GM21717 (cell line): ENCODE data around the gene NAGLU.

Source experiments
- ATAC-seq: cut with Tn5 transposase; IDR thresholded peaks from one replicate; pipeline ENCODE4 v1.9.1; 2021; ENCODE audit warnings: mild to moderate bottlenecking, moderate library complexity; ENCODE audit not compliant: unreplicated experiment

The NAGLU gene

DNA sequence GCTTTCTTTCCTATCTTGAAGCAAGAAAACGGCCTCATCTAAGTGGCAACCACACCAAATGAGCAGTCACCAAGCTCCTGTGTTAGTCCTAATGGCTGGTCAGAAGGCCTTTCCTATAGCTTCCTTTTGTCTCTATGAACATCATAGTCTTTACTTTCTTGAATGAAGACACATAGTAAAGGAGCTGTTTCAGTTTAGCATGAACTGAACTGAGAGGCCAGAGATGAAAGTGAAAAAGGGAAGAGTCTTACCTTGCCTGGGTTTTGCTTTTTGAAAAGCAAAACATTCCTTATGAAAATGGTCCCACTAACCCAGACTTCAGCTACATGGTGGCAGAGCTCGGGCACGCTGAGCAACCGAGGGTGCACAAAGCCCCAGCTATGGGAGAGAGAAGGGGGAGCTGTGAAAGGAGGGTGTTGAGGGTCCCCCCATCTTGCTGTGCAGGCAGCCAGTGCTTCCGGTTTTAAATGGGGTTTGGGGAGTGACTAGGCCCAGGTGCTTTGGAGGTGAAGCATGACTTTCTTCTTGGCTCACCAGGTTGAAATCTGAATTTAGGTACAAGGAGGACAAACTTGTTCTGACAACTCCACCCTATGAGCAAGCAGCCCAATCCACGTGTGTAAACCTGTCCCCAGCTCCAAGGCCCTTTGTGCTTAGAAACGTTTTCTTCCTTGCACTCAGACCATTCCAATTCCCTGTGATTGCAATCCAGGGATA is 50.6 kb downstream of the NAGLU start:
- ATAC-seq, result no peak

DNA sequence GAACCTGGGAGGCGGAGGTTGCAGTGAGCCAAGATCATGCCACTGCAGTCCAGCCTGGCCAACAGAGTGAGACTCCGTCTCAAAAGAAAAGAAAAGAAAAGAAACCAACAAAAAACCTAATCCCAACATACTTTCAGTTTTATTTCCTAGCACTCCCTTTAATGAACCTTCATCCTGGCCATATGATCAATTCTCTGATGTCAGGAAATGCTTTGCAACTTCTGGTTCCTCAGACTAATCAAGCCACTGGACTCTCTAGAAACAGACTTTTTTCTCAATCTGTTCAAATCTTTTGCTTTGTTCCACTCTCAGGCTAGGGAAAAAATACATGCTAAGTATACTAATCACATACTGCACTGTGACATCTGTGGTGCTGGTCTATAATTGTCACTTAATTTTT is 54.8 kb downstream of the NAGLU start:
- no peak for ATAC-seq

DNA sequence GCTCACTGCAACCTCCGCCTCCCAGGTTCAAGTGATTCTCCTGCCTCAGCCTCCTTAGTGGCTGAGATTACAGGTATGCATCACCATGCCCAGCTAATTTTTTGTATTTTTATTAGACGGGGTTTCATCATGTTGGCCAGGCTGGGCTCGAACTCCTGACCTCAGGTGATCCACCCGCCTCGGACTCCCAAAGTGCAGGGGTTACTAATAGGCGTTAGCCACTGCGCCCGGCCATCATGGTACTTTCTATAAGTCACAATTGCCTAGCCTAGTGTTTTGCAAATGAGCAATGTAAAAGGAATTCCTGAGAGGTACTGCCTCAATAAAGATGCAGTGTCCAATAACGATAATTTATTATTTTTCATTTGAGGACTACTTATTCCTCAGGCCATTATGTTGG is 55.4 kb downstream of the NAGLU start:
- ATAC-seq, result no peak
